IMR-90 (cell line): ENCODE results near the gene GCFC2. TPM values are rescaled to one million over a fixed set of nuclear protein-coding genes. Genes with fewer than 3 reads are reported as not detected.

Source experiments
- ATAC-seq: fragments of 200-7000 bp; cut with Tn5 transposase; 2 replicates; pipeline ENCODE4 v1.9.1; 2020; ENCODE audit warnings: low read depth, mild to moderate bottlenecking, moderate library complexity
- BruUV-seq: library from RNA; stranded (reverse); fragments of 400-500 nt; replicated peaks from 2 replicates; lab custom pipeline; 2021; lab: Mats Ljungman, UMichigan
- CTCF ChIA-PET: fragments of 300-600 bp; formaldehyde crosslinking; extraction: SDS; loops from one replicate; lab custom pipeline; 2021; ENCODE audit warnings: antibody characterized with exemption; lab: Yijun Ruan, JAX
- POLR2A ChIA-PET: fragments of 300-600 bp; sonication (Branson Sonifier 250); formaldehyde crosslinking; loops from one replicate; lab custom pipeline; 2022; ENCODE audit warnings: antibody characterized with exemption; ENCODE audit not compliant: unreplicated experiment; lab: Charles Lee
- DNase-seq: peaks from one replicate; pipeline ENCODE4 v3.0.0; 2013
- H2AFZ ChIP-seq: replicated peaks from 2 replicates; pipeline ENCODE3; 2013; ENCODE audit warnings: low read length, mild to moderate bottlenecking; ENCODE audit not compliant: poor library complexity
- H2AK5ac ChIP-seq: 2 replicates; pipeline ENCODE4 v1.6.1; 2013; ENCODE audit warnings: low read depth, low read length, inconsistent platforms
- H2AK9ac ChIP-seq: replicated peaks from 2 replicates; pipeline ENCODE3; 2013; ENCODE audit warnings: mild to moderate bottlenecking, low read depth, low read length, moderate library complexity; ENCODE audit not compliant: poor library complexity
- H2BK120ac ChIP-seq: 2 replicates; pipeline ENCODE4 v1.6.1; 2013; ENCODE audit warnings: low read depth, low read length, inconsistent platforms
- H2BK15ac ChIP-seq: 3 replicates; pipeline ENCODE4 v1.6.1; 2013; ENCODE audit warnings: low read depth, low read length, inconsistent platforms
- H2BK20ac ChIP-seq: 2 replicates; pipeline ENCODE4 v1.6.1; 2013; ENCODE audit warnings: low read depth, mild to moderate bottlenecking, inconsistent platforms, low read length, moderate library complexity
- H2BK5ac ChIP-seq: 2 replicates; pipeline ENCODE4 v1.6.1; 2013; ENCODE audit warnings: mild to moderate bottlenecking, low read depth, low read length, inconsistent platforms; ENCODE audit not compliant: poor library complexity, severe bottlenecking
- H3K14ac ChIP-seq: replicated peaks from 2 replicates; pipeline ENCODE4 v1.6.1; 2013; ENCODE audit warnings: low read depth, low read length, inconsistent platforms
- H3K18ac ChIP-seq: 2 replicates; pipeline ENCODE4 v1.6.1; 2013; ENCODE audit warnings: low read depth, low read length, control low read depth
- H3K23ac ChIP-seq: 2 replicates; pipeline ENCODE4 v1.6.1; 2013; ENCODE audit warnings: low read depth, low read length, inconsistent platforms
- H3K27ac ChIP-seq: 2 replicates; pipeline ENCODE4 v1.5.1; 2013; ENCODE audit warnings: mild to moderate bottlenecking, control low read depth, low read length; ENCODE audit not compliant: insufficient read depth
- H3K27me3 ChIP-seq: 2 replicates; pipeline ENCODE4 v1.6.1; 2013; ENCODE audit warnings: low read length; ENCODE audit not compliant: control insufficient read depth, insufficient read depth
- H3K36me3 ChIP-seq: 2 replicates; pipeline ENCODE4 v1.6.1; 2013; ENCODE audit warnings: low read length, mixed read lengths; ENCODE audit not compliant: control insufficient read depth, insufficient read depth
- H3K4ac ChIP-seq: 2 replicates; pipeline ENCODE4 v1.6.1; 2013; ENCODE audit warnings: low read depth, low read length, inconsistent platforms
- H3K4me1 ChIP-seq: 2 replicates; pipeline ENCODE4 v1.6.1; 2013; ENCODE audit warnings: low read length, mixed read lengths; ENCODE audit not compliant: control insufficient read depth, insufficient read depth
- H3K4me2 ChIP-seq: 2 replicates; pipeline ENCODE4 v1.6.1; 2013; ENCODE audit warnings: low read depth, mild to moderate bottlenecking, control low read depth, low read length, moderate library complexity
- H3K4me3 ChIP-seq: 2 replicates; pipeline ENCODE4 v1.5.1; 2013; ENCODE audit warnings: low read depth, mild to moderate bottlenecking, control low read depth, low read length, moderate library complexity; ENCODE audit not compliant: insufficient read depth
- H3K56ac ChIP-seq: 2 replicates; pipeline ENCODE4 v1.6.1; 2013; ENCODE audit warnings: low read length, inconsistent platforms; ENCODE audit not compliant: insufficient read depth; ENCODE audit errors: extremely low read depth
- H3K79me1 ChIP-seq, 2 experiments: 2 replicates each; pipeline ENCODE4 v1.6.1; 2013; ENCODE audit warnings: low read length in 2 of 2, inconsistent platforms in 1 of 2, low read depth in 1 of 2
- H3K9ac ChIP-seq: 2 replicates; pipeline ENCODE4 v1.6.1; 2013; ENCODE audit warnings: low read depth, low read length, control low read depth
- H3K9me1 ChIP-seq: 2 replicates; pipeline ENCODE4 v1.6.1; 2013; ENCODE audit warnings: low read length, inconsistent platforms; ENCODE audit not compliant: insufficient read depth
- H3K9me3 ChIP-seq: 2 replicates; pipeline ENCODE4 v1.6.1; 2013; ENCODE audit warnings: low read length; ENCODE audit not compliant: control insufficient read depth, insufficient read depth
- H4K20me1 ChIP-seq: 2 replicates; pipeline ENCODE4 v1.6.1; 2013; ENCODE audit warnings: low read length, inconsistent platforms; ENCODE audit not compliant: insufficient read depth
- H4K5ac ChIP-seq: 2 replicates; pipeline ENCODE4 v1.6.1; 2013; ENCODE audit warnings: mild to moderate bottlenecking, low read depth, low read length, control low read depth
- H4K8ac ChIP-seq, 2 experiments: 2 replicates each; pipeline ENCODE4 v1.6.1; 2013; ENCODE audit warnings: low read depth in 2 of 2, low read length in 2 of 2, control low read depth in 1 of 2, inconsistent platforms in 1 of 2
- H4K91ac ChIP-seq: 2 replicates; pipeline ENCODE4 v1.6.1; 2013; ENCODE audit warnings: low read depth, low read length, inconsistent platforms; ENCODE audit not compliant: insufficient read depth
- CHD1 ChIP-seq: IDR thresholded peaks from 2 replicates; pipeline ENCODE4 v1.6.1; 2012; ENCODE audit warnings: low read depth, low read length, improper control_type of control experiment
- SMC3 ChIP-seq: fragments of 150-350 bp; IDR thresholded peaks from 2 replicates; pipeline ENCODE4 v1.6.1; 2016; ENCODE audit warnings: low read depth, mild to moderate bottlenecking, antibody characterized with exemption, low read length, moderate library complexity
- WGBS, 2 experiments: methylation state at CpG; one replicate each; pipeline versions ENCODE4 v1.1.5 to v1.1.7; 2013; ENCODE audit warnings: missing lambda C conversion rate in 2 of 2; ENCODE audit not compliant: insufficient read length in 1 of 2; ENCODE audit errors: extremely low coverage in 2 of 2; 5-methylcytosine and 5-hydroxymethylcytosine counted together
- dilution Hi-C: fragments of 300-500 bp; cut with HindIII; formaldehyde crosslinking; loops from one replicate; pipeline ENCODE4 v1.14.3; 2018; ENCODE audit warnings: low sequenced_read_pairs; ENCODE audit not compliant: unreplicated experiment
- in situ Hi-C: fragments of 300-500 bp; cut with MboI; formaldehyde crosslinking; loops from 3 replicates; pipeline ENCODE4 v1.14.3; 2019; ENCODE audit warnings: low sequenced_read_pairs, inconsistent platforms, mixed read lengths
- intact Hi-C: fragments of 100-400 bp; cut with micrococcal nuclease; formaldehyde crosslinking; loops from 2 replicates; pipeline ENCODE4 v1.10.0; 2022
- polyA plus RNA-seq, 3 experiments: library from polyadenylated mRNA; depleted of rRNA; stranded (reverse); fragments of >200 nt; gene quantifications; 2 replicates each; pipeline ENCODE4 v1.2.3, GENCODE V29; 2012; ENCODE audit warnings: low replicate concordance in 1 of 3
- total RNA-seq: library from RNA; depleted of rRNA; stranded (reverse); fragments of >200 nt; gene quantifications from 2 replicates; pipeline ENCODE4 v1.2.3, GENCODE V29; 2012

GCFC2 gene
- total and polyA plus RNA-seq, 2 of the 4 experiments (the other 2 are of a cell fraction): 6.4 to 10.0 TPM

GRCh38 chr2:75705921-75706320 is 4.8 kb downstream of the GCFC2 start:
- H4K8ac ChIP-seq: no peak overlapping the region
- H3K4me1 ChIP-seq: peaks cover under 1% of the 10 kb centered on the region; the same call in 1 of the 2 replicates
- no peak overlapping the region for H4K5ac ChIP-seq
- H2AK5ac ChIP-seq: no peak overlapping the region
- no peak overlapping the region for H3K14ac ChIP-seq
- H2BK20ac ChIP-seq: no peak overlapping the region
- no peak overlapping the region for H3K4me3 ChIP-seq
- no peak overlapping the region for H3K27ac ChIP-seq
- H3K9ac ChIP-seq: no peak overlapping the region
- H3K9me3 ChIP-seq: no peaks in the 10 kb centered on the region
- POLR2A ChIA-PET: no interaction called here
- WGBS, 2 experiments: no CpG with 5 or more reads among the region's 1 CpG
- intact Hi-C loops: no loop called here
- H3K23ac ChIP-seq: no peak overlapping the region
- H3K36me3 ChIP-seq: peaks cover 6% of the 10 kb centered on the region
- H3K56ac ChIP-seq: no peak overlapping the region
- dilution Hi-C loops: no loop called here
- H2BK5ac ChIP-seq: no peak overlapping the region
- ATAC-seq: no peak
- no TSS peak for BruUV-seq
- H2BK15ac ChIP-seq: no peak overlapping the region
- H3K79me1 ChIP-seq: peaks cover 0 to 7% of the 10 kb centered on the region in 2 experiments; a peak in 3 of 4 replicates
- CTCF ChIA-PET: no interaction called here
- peak; percentile 27 for DNase-seq
- in situ Hi-C loops: no loop called here
- no peak for TF ChIP-seq CHD1
- TF ChIP-seq SMC3: no peak
- H2AFZ ChIP-seq: no peak overlapping the region
- H3K4ac ChIP-seq: no peak overlapping the region
- no peaks in the 10 kb centered on the region; the same call in 1 of the 2 replicates for H3K9me1 ChIP-seq
- H3K18ac ChIP-seq: no peak overlapping the region
- no peaks in the 10 kb centered on the region for H3K27me3 ChIP-seq
- H2AK9ac ChIP-seq: no peak overlapping the region
- no peak overlapping the region for H3K4me2 ChIP-seq
- H4K91ac ChIP-seq: no peak overlapping the region
- H4K20me1 ChIP-seq: no peaks in the 10 kb centered on the region
- no peak overlapping the region for H2BK120ac ChIP-seq
